Measurements from ENCODE around the gene ITGA8. TPM values are rescaled to one million over a fixed set of nuclear protein-coding genes. Genes with fewer than 3 reads are reported as not detected.

ITGA8 gene
- polyA plus RNA-seq, 1 donor (not counting 4 experiments of a cell fraction or from before 2014, with no cell fraction given) = not detected

DNA sequence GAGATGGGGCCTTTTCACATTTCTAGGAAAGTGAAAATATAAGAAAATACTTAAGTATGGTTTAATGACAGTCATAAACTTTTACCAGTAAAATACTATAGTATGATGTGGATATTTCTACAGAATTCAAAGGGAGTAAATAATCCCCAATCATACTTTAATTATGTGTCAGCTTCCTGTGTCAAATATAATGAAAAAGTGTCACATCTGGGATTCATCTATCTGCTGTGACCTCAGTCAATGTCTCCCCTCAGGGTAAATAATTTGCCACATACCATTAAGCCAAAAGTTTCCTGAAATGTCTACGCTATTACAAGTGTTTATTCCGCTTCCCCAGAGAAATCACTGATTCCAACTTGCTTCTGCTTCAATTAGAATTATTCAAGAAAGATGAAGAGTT, 110.5 kb downstream of the ITGA8 start:
- Histone ChIP-seq H3K27me3 (ENCODE audit: control insufficient read depth, extremely low read depth, insufficient read depth, low read length) (no peaks in the 10 kb centered on the region), H4K20me1 (ENCODE audit: control insufficient read depth, extremely low read depth, insufficient read depth, low read length) (no peaks in the 10 kb centered on the region), H2AFZ (ENCODE audit: control insufficient read depth, low read length) (no peak overlapping the region), H3K9ac (ENCODE audit: control insufficient read depth, extremely low read depth, insufficient read depth, low read length) (no peak overlapping the region), H3K36me3 (ENCODE audit: control insufficient read depth in 2 of 2, extremely low read depth in 1 of 2, insufficient read depth in 2 of 2, low read length in 2 of 2) (no peaks in the 10 kb centered on the region), H3K4me1 (ENCODE audit: control insufficient read depth, extremely low read depth, insufficient read depth, low read length) (no peaks in the 10 kb centered on the region), H3K79me2 (ENCODE audit: control insufficient read depth, insufficient read depth, low read length) (no peaks in the 10 kb centered on the region), H3K27ac (ENCODE audit: control insufficient read depth, insufficient read depth, low read length) (no peak overlapping the region), H3K4me2 (ENCODE audit: control insufficient read depth, extremely low read depth, insufficient read depth, low read depth, low read length) (no peak overlapping the region), H3K9me1 (ENCODE audit: control insufficient read depth, extremely low read depth, insufficient read depth, low read length) (no peaks in the 10 kb centered on the region), H3K9me3 (ENCODE audit: control insufficient read depth, low read depth, low read length) (no peaks in the 10 kb centered on the region), H3K4me3 (ENCODE audit: control insufficient read depth in 2 of 3, extremely low read depth in 1 of 3, insufficient read depth in 2 of 3, low read depth in 1 of 3, low read length in 3 of 3) (no peak overlapping the region)
- dilution Hi-C loops (cut with MboI; ENCODE audit: extremely low pct_ligation_motif_present, low sequenced_read_pairs) = no loop called here
- no peak for FAIRE-seq
- no peak for DNase-seq (ENCODE audit: low read depth, low spot score)
- TF ChIP-seq, protein P1, sequence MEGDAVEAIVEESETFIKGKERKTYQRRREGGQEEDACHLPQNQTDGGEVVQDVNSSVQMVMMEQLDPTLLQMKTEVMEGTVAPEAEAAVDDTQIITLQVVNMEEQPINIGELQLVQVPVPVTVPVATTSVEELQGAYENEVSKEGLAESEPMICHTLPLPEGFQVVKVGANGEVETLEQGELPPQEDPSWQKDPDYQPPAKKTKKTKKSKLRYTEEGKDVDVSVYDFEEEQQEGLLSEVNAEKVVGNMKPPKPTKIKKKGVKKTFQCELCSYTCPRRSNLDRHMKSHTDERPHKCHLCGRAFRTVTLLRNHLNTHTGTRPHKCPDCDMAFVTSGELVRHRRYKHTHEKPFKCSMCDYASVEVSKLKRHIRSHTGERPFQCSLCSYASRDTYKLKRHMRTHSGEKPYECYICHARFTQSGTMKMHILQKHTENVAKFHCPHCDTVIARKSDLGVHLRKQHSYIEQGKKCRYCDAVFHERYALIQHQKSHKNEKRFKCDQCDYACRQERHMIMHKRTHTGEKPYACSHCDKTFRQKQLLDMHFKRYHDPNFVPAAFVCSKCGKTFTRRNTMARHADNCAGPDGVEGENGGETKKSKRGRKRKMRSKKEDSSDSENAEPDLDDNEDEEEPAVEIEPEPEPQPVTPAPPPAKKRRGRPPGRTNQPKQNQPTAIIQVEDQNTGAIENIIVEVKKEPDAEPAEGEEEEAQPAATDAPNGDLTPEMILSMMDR (optimal IDR thresholded peaks at IDR 0.05 in 1 of 3, IDR thresholded peaks at IDR 0.05 in 1 of 3, conservative IDR thresholded peaks at IDR 0.05 in 1 of 3; ENCODE audit: extremely low read depth in 1 of 3, insufficient read depth in 2 of 3, low read length in 3 of 3) = no peak
- TF ChIP-seq EZH2 (IDR thresholded peaks at IDR 0.05; ENCODE audit: low read length) = no peak

DNA sequence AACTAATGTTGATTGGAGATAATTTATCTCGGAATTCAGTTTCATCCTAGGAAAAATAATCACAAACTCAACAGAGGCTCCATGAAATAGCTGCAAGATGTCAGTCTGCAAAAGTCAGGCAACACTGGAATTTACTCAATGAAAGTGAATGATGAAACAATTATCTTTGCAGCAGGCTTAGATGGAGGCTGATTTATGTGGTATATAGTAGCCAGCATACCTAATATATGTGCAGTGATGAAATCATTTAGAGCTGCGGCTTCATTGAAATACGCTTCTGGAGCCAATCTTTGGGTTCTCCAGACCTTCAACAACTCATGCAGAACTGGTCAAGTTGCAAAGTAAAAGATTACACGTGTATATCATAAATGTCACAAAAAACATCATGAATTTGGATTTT, 113.3 kb downstream of the ITGA8 start:
- no peak for FAIRE-seq
- Histone ChIP-seq H3K4me1 (ENCODE audit: control insufficient read depth, extremely low read depth, insufficient read depth, low read length) (no peaks in the 10 kb centered on the region), H3K9ac (ENCODE audit: control insufficient read depth, extremely low read depth, insufficient read depth, low read length) (no peak overlapping the region), H2AFZ (ENCODE audit: control insufficient read depth, low read length) (no peak overlapping the region), H3K27ac (ENCODE audit: control insufficient read depth, insufficient read depth, low read length) (no peak overlapping the region), H3K36me3 (ENCODE audit: control insufficient read depth in 2 of 2, extremely low read depth in 1 of 2, insufficient read depth in 2 of 2, low read length in 2 of 2) (no peaks in the 10 kb centered on the region), H4K20me1 (ENCODE audit: control insufficient read depth, extremely low read depth, insufficient read depth, low read length) (no peaks in the 10 kb centered on the region), H3K9me3 (ENCODE audit: control insufficient read depth, low read depth, low read length) (no peaks in the 10 kb centered on the region), H3K27me3 (ENCODE audit: control insufficient read depth, extremely low read depth, insufficient read depth, low read length) (no peaks in the 10 kb centered on the region), H3K4me3 (ENCODE audit: control insufficient read depth in 2 of 3, extremely low read depth in 1 of 3, insufficient read depth in 2 of 3, low read depth in 1 of 3, low read length in 3 of 3) (no peak overlapping the region), H3K9me1 (ENCODE audit: control insufficient read depth, extremely low read depth, insufficient read depth, low read length) (no peaks in the 10 kb centered on the region), H3K79me2 (ENCODE audit: control insufficient read depth, insufficient read depth, low read length) (no peaks in the 10 kb centered on the region), H3K4me2 (ENCODE audit: control insufficient read depth, extremely low read depth, insufficient read depth, low read depth, low read length) (no peak overlapping the region)
- no peak for DNase-seq (ENCODE audit: low read depth, low spot score)
- dilution Hi-C loops (cut with MboI; ENCODE audit: extremely low pct_ligation_motif_present, low sequenced_read_pairs) = no loop called here
- no peak for TF ChIP-seq EZH2 (IDR thresholded peaks at IDR 0.05; ENCODE audit: low read length)
- TF ChIP-seq, protein P1 (optimal IDR thresholded peaks at IDR 0.05 in 1 of 3, IDR thresholded peaks at IDR 0.05 in 1 of 3, conservative IDR thresholded peaks at IDR 0.05 in 1 of 3; ENCODE audit: extremely low read depth in 1 of 3, insufficient read depth in 2 of 3, low read length in 3 of 3) = no peak
